HG03442 (cell line): ENCODE data around the gene RNF114.
A peak's percentile ranks its signal among the peaks of the same experiment; 100 is the strongest.
"Not testable (repeated sequence)": the region's sequence is repeated elsewhere in the genome, so short reads cannot be mapped to it uniquely, and the experiment has no call there.

Source experiments
- ATAC-seq: cut with Tn5 transposase; IDR thresholded peaks from one replicate; pipeline ENCODE4 v1.9.1; 2021; ENCODE audit warnings: mild to moderate bottlenecking, moderate library complexity; ENCODE audit not compliant: unreplicated experiment

The RNF114 gene

GRCh38 chr20:49936153-49937026, at the start of gene RNF114:
Gene RNF114 (plus strand): TSS chr20:49936397. CDS start chr20:49936413, 16 bp downstream.
- peak; percentile 72 for ATAC-seq

- no peak for ATAC-seq
These were observed 49.5 kb upstream of the RNF114 start for GRCh38 chr20:49886571-49887213.

GRCh38 chr20:49887251-49888211, 48.7 kb upstream of the RNF114 start:
- no peak for ATAC-seq

- ATAC-seq: no peak
These were observed 47.8 kb upstream of the RNF114 start for GRCh38 chr20:49888212-49889000.

GRCh38 chr20:49889001-49889934, 46.9 kb upstream of the RNF114 start:
- ATAC-seq: no peak

- no peak for ATAC-seq
These were observed 46.3 kb upstream of the RNF114 start for GRCh38 chr20:49889935-49890333.

GRCh38 chr20:49890471-49891361, 45.5 kb upstream of the RNF114 start:
- no peak for ATAC-seq

- ATAC-seq: no peak
These were observed 44.6 kb upstream of the RNF114 start for GRCh38 chr20:49891476-49892110.

- ATAC-seq: no peak
These were observed 43.9 kb upstream of the RNF114 start for GRCh38 chr20:49892260-49892659.

GRCh38 chr20:49892817-49893216, 43.4 kb upstream of the RNF114 start:
- no peak for ATAC-seq

- no peak for ATAC-seq
These were observed 42.7 kb upstream of the RNF114 start for GRCh38 chr20:49893242-49894072.

GRCh38 chr20:49894073-49894470, 42.1 kb upstream of the RNF114 start:
- ATAC-seq: no peak

GRCh38 chr20:49895474-49896093, 40.6 kb upstream of the RNF114 start:
- not testable (repeated sequence) for ATAC-seq

- no peak for ATAC-seq
These were observed 40.0 kb upstream of the RNF114 start for GRCh38 chr20:49896204-49896603.

- ATAC-seq: no peak
These were observed 36.4 kb upstream of the RNF114 start for GRCh38 chr20:49899541-49900383.
